ENCODE measurements around the gene TRPM2.
"Not testable (repeated sequence)": the region's sequence is repeated elsewhere in the genome, so short reads cannot be mapped to it uniquely, and the experiment has no call there.

The TRPM2 gene

DNA sequence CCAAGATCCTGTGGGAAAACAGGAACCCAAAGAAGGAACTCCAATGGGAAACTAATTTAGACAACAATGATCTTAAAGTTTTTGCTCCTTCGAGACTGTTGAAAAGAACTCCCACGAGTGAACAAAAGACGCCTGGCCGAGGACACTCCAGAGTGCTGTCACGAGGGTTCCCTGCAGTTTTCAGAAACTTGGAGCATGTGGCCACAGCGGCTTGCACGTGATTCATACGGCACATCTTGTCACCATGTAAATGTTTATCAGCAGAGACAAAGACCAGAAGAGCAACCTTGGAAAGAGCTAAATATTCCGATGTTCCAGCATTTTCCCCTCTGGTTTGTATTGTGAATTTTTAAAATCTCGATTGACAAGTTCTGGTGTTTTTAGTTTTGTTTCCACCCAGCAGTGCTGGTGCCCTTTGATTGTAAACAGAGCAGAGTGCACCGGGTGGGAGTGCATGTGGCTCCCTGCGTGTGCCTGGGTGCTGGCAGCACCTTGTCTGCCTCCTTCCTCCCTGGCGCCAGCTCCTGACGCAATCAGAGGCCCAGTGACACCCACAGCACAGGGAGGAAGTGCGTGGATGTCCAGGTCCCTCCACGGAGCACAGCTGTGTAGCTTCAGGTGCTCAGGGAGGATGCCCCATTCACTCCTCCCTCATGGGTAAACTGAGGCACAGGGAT, 124.8 kb downstream of the TRPM2 start:
- H3K36me3 ChIP-seq (ENCODE audit: control insufficient read depth in 2 of 2, insufficient read depth in 2 of 2, low read length in 2 of 2), result no peaks in the 10 kb centered on the region
- H3K4me3 ChIP-seq (ENCODE audit: low read length in 2 of 2), result no peak overlapping the region
- H3K27me3 ChIP-seq (ENCODE audit: control insufficient read depth in 2 of 2, insufficient read depth in 2 of 2, low read length in 2 of 2), result no peaks in the 10 kb centered on the region
- no peak overlapping the region for H3K27ac ChIP-seq (ENCODE audit: low read depth in 2 of 2, low read length in 2 of 2)
- H3K9me3 ChIP-seq (ENCODE audit: control insufficient read depth in 2 of 2, low read length in 2 of 2), result no peaks in the 10 kb centered on the region
- no peaks in the 10 kb centered on the region for H3K4me1 ChIP-seq (ENCODE audit: control insufficient read depth in 2 of 2, insufficient read depth in 2 of 2, low read length in 2 of 2)
- no peak overlapping the region for H3K9ac ChIP-seq (ENCODE audit: low read depth in 1 of 2, low read length in 2 of 2)

DNA sequence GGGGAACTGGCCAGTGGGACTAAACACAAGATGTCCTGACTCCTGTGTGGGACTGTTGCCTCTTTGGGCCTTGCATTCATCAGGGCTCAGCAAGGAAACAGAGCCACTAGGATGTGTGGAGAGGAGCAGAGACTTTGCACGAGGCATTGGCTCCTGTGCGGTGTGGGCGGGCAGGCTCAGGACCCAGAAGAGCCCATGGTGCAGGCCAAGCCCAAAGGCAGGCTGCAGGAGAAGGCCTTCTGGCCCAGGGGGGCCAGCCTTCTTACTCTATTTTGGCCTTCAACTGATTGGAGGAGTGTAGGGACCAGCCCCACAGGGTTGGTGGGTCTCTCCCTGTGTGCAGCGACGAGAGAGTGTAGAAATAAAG, 125.4 kb downstream of the TRPM2 start:
- H3K4me3 ChIP-seq (ENCODE audit: low read length in 2 of 2), result no peak overlapping the region
- no peaks in the 10 kb centered on the region for H3K9me3 ChIP-seq (ENCODE audit: control insufficient read depth in 2 of 2, low read length in 2 of 2)
- no peaks in the 10 kb centered on the region for H3K4me1 ChIP-seq (ENCODE audit: control insufficient read depth in 2 of 2, insufficient read depth in 2 of 2, low read length in 2 of 2)
- no peaks in the 10 kb centered on the region for H3K36me3 ChIP-seq (ENCODE audit: control insufficient read depth in 2 of 2, insufficient read depth in 2 of 2, low read length in 2 of 2)
- H3K9ac ChIP-seq (ENCODE audit: low read depth in 1 of 2, low read length in 2 of 2), result no peak overlapping the region
- H3K27ac ChIP-seq (ENCODE audit: low read depth in 2 of 2, low read length in 2 of 2), result no peak overlapping the region
- H3K27me3 ChIP-seq (ENCODE audit: control insufficient read depth in 2 of 2, insufficient read depth in 2 of 2, low read length in 2 of 2), result peaks cover 0 to 2% of the 10 kb centered on the region in 2 donors

DNA sequence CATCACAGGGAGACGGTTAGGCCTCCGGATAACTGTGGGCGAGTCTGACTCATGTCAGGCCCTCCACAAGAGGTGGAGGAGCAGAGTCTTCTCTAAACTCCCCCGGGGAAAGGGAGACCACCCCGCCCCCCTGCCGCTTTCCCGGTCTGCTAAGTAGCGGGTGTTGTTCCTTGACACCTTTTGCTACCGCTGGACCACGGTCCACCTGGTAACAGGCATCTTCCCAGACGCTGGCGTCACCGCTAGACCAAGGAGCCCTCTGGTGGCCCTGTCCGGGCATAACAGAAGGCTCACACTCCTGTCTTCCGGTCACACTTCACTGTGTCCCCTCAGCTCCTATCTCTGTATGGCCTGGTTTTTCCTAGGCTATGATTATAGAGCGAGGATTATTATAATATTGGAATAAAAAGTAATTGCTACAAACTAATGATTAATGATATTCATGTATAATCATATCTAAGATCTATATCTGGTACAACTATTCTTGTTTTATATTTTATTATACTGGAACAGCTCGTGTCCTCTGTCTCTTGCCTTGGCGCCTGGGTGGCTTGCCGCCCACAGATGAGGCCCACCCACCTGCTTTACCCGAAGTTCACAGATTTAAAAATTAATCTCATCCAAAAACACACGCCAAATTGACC, 126.3 kb downstream of the TRPM2 start:
- not testable (repeated sequence) for H3K27me3 ChIP-seq (ENCODE audit: control insufficient read depth in 2 of 2, insufficient read depth in 2 of 2, low read length in 2 of 2); H3K4me1 ChIP-seq (ENCODE audit: control insufficient read depth in 2 of 2, insufficient read depth in 2 of 2, low read length in 2 of 2); H3K4me3 ChIP-seq (ENCODE audit: low read length in 2 of 2); H3K9me3 ChIP-seq (ENCODE audit: control insufficient read depth in 2 of 2, low read length in 2 of 2); H3K27ac ChIP-seq (ENCODE audit: low read depth in 2 of 2, low read length in 2 of 2); H3K9ac ChIP-seq (ENCODE audit: low read depth in 1 of 2, low read length in 2 of 2); H3K36me3 ChIP-seq (ENCODE audit: control insufficient read depth in 2 of 2, insufficient read depth in 2 of 2, low read length in 2 of 2)

DNA sequence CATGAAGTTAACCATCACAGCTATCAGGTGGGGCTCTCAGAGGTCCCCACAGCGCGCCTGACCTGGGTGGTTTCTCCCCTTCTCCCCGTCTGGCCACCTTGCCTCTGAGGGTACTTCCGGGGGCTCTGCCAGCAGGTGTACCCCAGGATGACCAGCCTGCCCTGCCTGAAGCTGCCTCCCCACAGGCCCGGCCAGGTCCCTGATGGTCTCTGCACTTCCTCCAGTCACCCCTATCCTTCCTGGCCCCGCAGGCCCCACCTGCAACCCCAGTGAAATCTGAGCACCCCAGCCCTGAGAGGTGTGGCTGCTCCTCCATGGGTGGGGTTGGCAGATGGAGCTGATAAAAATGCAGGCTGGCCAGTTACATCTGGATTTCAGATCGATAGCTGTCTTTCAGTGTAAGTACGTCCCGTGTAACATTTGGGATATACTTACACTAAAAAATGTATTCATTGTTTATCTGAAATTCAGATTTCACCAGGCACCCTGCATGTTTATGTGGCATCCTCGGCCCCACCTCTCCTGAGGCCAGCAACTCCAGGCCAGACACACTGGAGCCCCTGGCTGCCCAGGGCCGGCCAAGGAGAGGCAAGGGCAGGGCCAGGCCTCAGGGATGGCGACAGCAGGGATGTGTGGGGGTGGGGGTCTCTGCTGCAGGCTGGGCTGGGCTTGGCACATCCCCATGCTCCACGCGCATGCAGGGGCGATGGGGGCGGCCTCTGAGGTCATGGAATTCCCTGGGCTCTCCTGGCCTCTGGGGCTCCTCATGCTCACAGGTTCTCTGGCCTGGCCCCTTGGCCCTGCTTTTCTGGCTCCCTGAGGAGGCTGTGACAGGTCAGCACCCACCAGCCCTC, 127.0 kb downstream of the TRPM2 start:
- H3K4me3 ChIP-seq (ENCODE audit: low read length in 2 of 2), result no peak overlapping the region
- H3K9ac ChIP-seq (ENCODE audit: low read depth in 1 of 2, low read length in 2 of 2), result no peak overlapping the region
- peaks cover 0 to 6% of the 10 kb centered on the region in 2 donors for H3K27me3 ChIP-seq (ENCODE audit: control insufficient read depth in 2 of 2, insufficient read depth in 2 of 2, low read length in 2 of 2)
- H3K9me3 ChIP-seq (ENCODE audit: control insufficient read depth in 2 of 2, low read length in 2 of 2), result no peaks in the 10 kb centered on the region
- no peaks in the 10 kb centered on the region for H3K4me1 ChIP-seq (ENCODE audit: control insufficient read depth in 2 of 2, insufficient read depth in 2 of 2, low read length in 2 of 2)
- H3K36me3 ChIP-seq (ENCODE audit: control insufficient read depth in 2 of 2, insufficient read depth in 2 of 2, low read length in 2 of 2), result no peaks in the 10 kb centered on the region
- H3K27ac ChIP-seq (ENCODE audit: low read depth in 2 of 2, low read length in 2 of 2), result no peak overlapping the region

DNA sequence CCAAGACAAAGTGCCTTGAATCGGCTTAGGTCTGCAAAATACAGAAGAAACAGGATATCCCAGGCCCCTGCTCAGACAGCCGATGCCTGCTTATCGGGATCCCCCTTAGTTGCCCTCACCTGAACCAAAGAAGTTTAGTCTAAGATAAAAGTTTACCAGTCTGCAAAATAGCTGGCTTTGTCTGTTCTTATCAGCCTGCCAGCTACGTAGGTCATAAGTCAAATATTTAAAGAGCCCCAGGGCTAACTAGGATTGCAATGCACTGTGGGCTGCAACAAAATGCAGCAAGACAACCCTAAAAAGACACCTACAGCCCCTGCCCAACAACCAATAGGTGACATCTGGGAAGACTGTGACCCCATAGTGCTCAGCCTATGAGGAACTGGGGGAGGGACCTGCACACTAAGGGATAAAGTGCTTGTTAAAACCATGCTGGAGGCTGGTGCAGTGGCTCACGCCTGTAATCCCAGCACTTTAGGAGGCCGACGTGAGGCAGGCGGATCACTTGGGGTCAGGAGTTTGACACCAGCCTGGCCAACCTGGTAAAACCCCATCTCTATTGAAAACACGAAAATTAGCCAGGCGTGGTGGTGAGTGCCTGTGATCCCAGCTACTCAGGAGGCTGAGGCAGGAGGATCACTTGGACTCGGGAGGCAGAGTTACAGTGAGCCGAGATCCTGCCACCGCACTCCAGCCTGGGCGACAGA, 129.3 kb downstream of the TRPM2 start:
- H3K36me3 ChIP-seq (ENCODE audit: control insufficient read depth in 2 of 2, insufficient read depth in 2 of 2, low read length in 2 of 2), result no peaks in the 10 kb centered on the region
- peaks cover 0 to 6% of the 10 kb centered on the region in 2 donors for H3K27me3 ChIP-seq (ENCODE audit: control insufficient read depth in 2 of 2, insufficient read depth in 2 of 2, low read length in 2 of 2)
- no peak overlapping the region for H3K9ac ChIP-seq (ENCODE audit: low read depth in 1 of 2, low read length in 2 of 2)
- H3K4me1 ChIP-seq (ENCODE audit: control insufficient read depth in 2 of 2, insufficient read depth in 2 of 2, low read length in 2 of 2), result no peaks in the 10 kb centered on the region
- no peak overlapping the region for H3K27ac ChIP-seq (ENCODE audit: low read depth in 2 of 2, low read length in 2 of 2)
- no peaks in the 10 kb centered on the region for H3K9me3 ChIP-seq (ENCODE audit: control insufficient read depth in 2 of 2, low read length in 2 of 2)
- H3K4me3 ChIP-seq (ENCODE audit: low read length in 2 of 2), result no peak overlapping the region

DNA sequence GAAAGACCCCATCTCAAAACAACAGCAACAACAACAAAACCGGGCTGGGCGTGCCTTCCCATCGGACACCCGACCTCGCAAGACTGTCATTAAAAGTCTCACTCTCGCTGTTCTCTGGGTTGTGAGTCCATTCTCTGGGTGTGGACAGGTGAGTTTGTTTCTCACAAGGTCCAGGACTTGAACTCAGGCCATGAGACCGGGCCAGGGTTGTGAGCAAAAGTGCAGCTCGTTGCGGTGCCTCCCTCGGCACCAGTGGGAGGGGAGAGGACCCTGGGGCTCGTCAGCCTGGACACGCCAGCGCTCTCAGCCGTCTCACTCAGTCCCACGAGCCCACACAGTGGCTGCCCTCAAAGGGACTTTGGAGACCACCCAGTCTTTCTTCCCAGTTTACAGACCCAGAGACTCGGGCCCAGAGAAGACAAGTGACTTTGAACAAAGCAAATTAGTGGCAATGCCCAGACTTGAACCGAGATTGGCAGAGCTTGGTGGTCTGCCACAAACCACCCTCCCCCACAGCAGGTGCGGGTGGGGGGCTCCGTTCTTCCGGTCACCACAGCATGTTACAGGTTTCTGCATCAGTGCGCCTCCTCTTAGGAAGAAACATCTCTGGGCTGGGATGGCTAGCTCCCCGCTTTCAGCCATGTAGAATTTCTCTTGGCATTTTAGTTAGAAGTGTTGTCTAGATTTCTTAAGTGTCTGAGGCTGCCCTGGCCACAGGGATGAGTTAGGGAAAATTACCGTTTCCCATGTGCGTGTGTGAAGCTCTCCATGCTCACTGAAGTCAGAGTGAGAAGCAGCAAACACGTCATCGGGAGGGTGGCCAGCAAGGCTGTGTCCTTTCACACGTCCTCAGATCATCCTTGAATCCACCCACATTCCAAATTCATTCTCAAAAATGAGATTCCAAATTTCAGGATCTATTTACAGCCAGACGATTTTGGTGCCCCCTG, 130.1 kb downstream of the TRPM2 start:
- H3K36me3 ChIP-seq (ENCODE audit: control insufficient read depth in 2 of 2, insufficient read depth in 2 of 2, low read length in 2 of 2), result no peaks in the 10 kb centered on the region
- H3K27ac ChIP-seq (ENCODE audit: low read depth in 2 of 2, low read length in 2 of 2), result no peak overlapping the region
- peaks cover 0 to 6% of the 10 kb centered on the region in 2 donors for H3K27me3 ChIP-seq (ENCODE audit: control insufficient read depth in 2 of 2, insufficient read depth in 2 of 2, low read length in 2 of 2)
- H3K4me1 ChIP-seq (ENCODE audit: control insufficient read depth in 2 of 2, insufficient read depth in 2 of 2, low read length in 2 of 2), result no peaks in the 10 kb centered on the region
- no peak overlapping the region for H3K4me3 ChIP-seq (ENCODE audit: low read length in 2 of 2)
- no peak overlapping the region for H3K9ac ChIP-seq (ENCODE audit: low read depth in 1 of 2, low read length in 2 of 2)
- H3K9me3 ChIP-seq (ENCODE audit: control insufficient read depth in 2 of 2, low read length in 2 of 2), result no peaks in the 10 kb centered on the region

DNA sequence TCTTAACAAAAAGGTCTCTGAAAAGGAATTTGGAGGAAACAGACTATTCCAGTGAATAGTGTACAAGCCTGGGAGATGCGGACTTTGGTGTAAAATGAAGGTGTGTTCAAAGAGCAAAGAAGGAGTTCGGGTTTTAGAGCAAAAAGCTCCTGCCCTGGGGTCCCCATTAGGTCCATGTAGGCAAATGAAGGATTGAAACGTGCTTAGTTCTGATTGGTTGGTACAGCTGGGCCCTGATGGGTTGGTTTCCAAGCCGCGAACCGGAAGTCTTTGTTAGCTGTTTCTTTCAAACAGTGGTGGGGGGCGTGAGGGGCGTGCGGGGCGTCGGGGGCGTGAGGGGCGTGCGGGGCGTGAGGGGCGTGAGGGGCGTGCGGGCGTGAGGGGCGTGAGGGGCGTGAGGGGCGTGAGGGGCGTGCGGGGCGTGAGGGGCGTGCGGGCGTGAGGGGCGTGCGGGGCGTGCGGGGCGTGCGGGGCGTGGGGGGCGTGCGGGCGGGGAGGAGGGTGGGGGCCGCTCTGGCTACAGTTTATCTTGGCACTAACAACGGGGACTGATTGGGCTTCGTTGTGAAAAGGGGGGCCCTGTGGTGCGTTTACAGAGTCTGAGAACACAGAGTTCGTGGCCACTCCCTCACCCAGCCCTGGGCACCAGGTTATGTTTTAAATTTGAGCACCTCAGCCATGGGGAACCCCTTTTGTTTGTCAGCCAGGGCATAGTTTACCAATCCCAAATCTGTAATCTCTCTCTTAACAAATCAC, 131.3 kb downstream of the TRPM2 start:
- H3K4me3 ChIP-seq (ENCODE audit: low read length in 2 of 2), result no peak overlapping the region
- no peak overlapping the region for H3K9ac ChIP-seq (ENCODE audit: low read depth in 1 of 2, low read length in 2 of 2)
- no peaks in the 10 kb centered on the region for H3K9me3 ChIP-seq (ENCODE audit: control insufficient read depth in 2 of 2, low read length in 2 of 2)
- H3K4me1 ChIP-seq (ENCODE audit: control insufficient read depth in 2 of 2, insufficient read depth in 2 of 2, low read length in 2 of 2), result no peaks in the 10 kb centered on the region
- no peak overlapping the region for H3K27ac ChIP-seq (ENCODE audit: low read depth in 2 of 2, low read length in 2 of 2)
- no peaks in the 10 kb centered on the region for H3K36me3 ChIP-seq (ENCODE audit: control insufficient read depth in 2 of 2, insufficient read depth in 2 of 2, low read length in 2 of 2)
- H3K27me3 ChIP-seq (ENCODE audit: control insufficient read depth in 2 of 2, insufficient read depth in 2 of 2, low read length in 2 of 2), result peaks cover 0 to 6% of the 10 kb centered on the region in 2 donors

DNA sequence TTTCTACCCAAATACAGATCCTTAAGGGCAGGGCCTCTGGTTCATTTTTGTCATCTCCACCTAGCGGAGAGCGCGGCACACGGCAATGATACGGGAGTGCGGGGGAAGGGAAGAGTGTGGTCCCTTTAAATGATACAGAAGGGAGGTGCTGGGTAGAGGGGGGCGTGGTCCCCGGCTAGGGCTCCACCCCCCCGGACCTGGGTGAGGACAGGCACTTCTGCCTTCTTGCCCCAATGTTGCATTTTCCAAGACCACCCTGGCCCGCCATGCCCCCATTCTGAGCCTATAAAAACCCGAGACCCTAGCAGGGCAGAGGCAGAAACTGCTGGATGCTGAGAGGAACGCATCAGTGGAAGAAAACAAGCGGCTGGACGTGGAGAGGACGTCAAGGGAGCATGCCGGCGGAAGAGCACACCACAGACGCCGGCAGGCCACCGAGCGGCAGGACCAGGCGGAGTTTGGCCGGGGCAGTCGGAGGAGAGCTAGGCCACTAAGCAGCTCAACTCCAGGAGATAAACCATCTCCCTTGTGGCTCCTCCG, 131.9 kb downstream of the TRPM2 start:
- Histone ChIP-seq H3K27ac (ENCODE audit: low read depth in 2 of 2, low read length in 2 of 2) (no peak overlapping the region), H3K4me3 (ENCODE audit: low read length in 2 of 2) (peak overlapping the region in 1 of 2 donors; percentile 30), H3K27me3 (ENCODE audit: control insufficient read depth in 2 of 2, insufficient read depth in 2 of 2, low read length in 2 of 2) (peaks cover 0 to 6% of the 10 kb centered on the region in 2 donors), H3K4me1 (ENCODE audit: control insufficient read depth in 2 of 2, insufficient read depth in 2 of 2, low read length in 2 of 2) (no peaks in the 10 kb centered on the region), H3K36me3 (ENCODE audit: control insufficient read depth in 2 of 2, insufficient read depth in 2 of 2, low read length in 2 of 2) (no peaks in the 10 kb centered on the region), H3K9me3 (ENCODE audit: control insufficient read depth in 2 of 2, low read length in 2 of 2) (no peaks in the 10 kb centered on the region), H3K9ac (ENCODE audit: low read depth in 1 of 2, low read length in 2 of 2) (no peak overlapping the region)

All from mucosa of rectum (tissue), 2 donors.